PC-9 (cell line): ENCODE measurements around the gene UST.

ENCODE experiments used
- CTCF ChIP-seq: fragments of 200-600 bp; sonication (generic); conservative IDR thresholded peaks from 2 replicates; pipeline ENCODE4 v1.6.1; 2017; ENCODE audit warnings: mixed run types, antibody characterized with exemption, mild to moderate bottlenecking, moderate library complexity
- EZH2 ChIP-seq: fragments of 200-600 bp; sonication (generic); IDR thresholded peaks from 2 replicates; pipeline ENCODE4 v1.8.0; 2017; ENCODE audit warnings: antibody characterized with exemption, low read depth

DNA sequence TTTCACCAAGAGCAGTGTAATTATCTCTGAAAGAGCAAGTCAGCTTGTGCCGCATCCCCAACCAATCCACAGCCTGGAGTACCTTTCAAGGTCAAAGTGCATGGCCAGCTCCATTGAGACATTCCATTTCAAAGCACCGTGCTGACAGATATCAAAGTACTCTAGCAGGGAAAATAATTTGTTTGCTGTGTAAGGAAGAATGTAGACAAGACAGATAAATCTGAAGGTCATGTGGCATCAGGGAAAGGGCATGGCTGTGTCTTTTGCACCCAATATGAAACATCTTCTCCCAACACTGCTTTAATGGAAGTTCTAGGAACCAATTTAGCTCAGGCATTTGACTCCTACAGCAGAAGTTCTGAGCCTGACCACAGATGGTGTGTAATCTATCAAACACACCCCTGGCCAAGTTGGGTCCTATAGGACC is 328.0 kb downstream of the UST start:
- no peak for TF ChIP-seq CTCF
- no peak for TF ChIP-seq EZH2
